ENCODE data around the gene LEFTY1. TPM values are rescaled to one million over a fixed set of nuclear protein-coding genes. Genes with fewer than 3 reads are reported as not detected.

The LEFTY1 gene
- total RNA-seq, 1 donor from 2014 or later = not detected

DNA sequence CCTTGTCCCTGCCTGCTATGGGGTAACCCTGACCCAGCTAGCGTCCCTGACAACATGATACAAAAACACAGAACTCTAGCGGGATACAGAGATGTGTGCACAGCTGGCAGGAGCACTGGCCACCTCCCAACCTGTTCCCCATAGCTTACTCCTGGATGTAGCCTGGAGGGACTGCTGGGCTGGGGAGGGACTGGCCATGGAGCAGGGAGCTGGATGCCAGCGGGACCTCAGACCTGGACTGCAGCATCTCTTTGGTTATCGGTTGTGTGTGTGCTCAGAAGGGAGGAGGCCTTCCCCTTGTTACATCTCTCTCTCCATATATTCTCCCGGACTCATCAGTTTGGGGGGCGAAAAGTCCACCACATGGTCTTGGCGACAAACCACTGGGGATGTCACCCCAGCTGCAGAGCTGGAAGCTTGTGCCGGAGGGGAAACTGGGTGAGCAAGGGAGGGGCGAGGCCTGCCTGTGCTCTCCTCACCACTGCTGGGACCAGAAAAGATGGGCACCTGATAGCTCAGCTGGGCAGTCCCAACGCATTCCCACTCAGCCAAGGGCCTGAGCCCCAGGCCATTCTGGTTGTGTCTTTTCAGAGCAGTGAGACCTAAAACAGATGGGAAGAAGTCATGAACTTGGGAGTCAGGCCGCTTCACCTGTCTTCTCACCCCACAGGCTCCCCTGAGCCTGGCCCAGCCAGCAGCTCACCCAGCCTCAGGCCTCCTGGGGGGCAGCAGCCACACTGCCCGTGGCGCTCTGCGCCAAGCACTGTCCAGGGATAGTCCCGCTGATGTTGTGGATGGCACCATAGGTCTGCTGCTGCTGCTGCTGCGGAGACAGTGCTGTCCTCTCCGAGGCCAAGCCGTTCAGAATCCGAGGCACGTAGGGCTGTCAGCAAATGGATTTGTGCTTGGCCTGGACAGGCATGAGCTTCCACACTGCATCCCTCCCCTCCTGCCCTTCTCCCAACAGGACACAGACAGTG lies 42.3 kb downstream of the LEFTY1 start:
- Mint-ChIP-seq H3K9me3 (no peaks in the 10 kb centered on the region), H3K4me1 (peaks cover 53% of the 10 kb centered on the region), H3K36me3 (ENCODE audit: low read depth) (peaks cover 25% of the 10 kb centered on the region), H3K27ac (peak overlapping the region; percentile 71), H3K27me3 (no peaks in the 10 kb centered on the region), H3K4me3 (peak overlapping the region; percentile 11)
- ATAC-seq (ENCODE audit: low read depth) (no peak), DNase-seq (no peak)
- intact Hi-C loops (cut with micrococcal nuclease) = loop anchor here (5.0 kb wide), 3 partner anchors 34 to 294 kb away; partner anchors contain the start of gene EPHX1
- TF ChIP-seq, protein P1, sequence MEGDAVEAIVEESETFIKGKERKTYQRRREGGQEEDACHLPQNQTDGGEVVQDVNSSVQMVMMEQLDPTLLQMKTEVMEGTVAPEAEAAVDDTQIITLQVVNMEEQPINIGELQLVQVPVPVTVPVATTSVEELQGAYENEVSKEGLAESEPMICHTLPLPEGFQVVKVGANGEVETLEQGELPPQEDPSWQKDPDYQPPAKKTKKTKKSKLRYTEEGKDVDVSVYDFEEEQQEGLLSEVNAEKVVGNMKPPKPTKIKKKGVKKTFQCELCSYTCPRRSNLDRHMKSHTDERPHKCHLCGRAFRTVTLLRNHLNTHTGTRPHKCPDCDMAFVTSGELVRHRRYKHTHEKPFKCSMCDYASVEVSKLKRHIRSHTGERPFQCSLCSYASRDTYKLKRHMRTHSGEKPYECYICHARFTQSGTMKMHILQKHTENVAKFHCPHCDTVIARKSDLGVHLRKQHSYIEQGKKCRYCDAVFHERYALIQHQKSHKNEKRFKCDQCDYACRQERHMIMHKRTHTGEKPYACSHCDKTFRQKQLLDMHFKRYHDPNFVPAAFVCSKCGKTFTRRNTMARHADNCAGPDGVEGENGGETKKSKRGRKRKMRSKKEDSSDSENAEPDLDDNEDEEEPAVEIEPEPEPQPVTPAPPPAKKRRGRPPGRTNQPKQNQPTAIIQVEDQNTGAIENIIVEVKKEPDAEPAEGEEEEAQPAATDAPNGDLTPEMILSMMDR (IDR thresholded peaks at IDR 0.05) = no peak
- ChIA-PET POLR2A (interaction anchor here (0.6 to 3.9 kb wide), 4 partner anchors 35 to 69 kb away, joined by 4 to 37 read pairs (median 6); partner anchors contain the start of genes SRP9 and TMEM63A), CTCF (interaction anchor here (1.4 kb wide), 1 partner anchor 192 kb away, joined by 3 read pairs; no protein-coding TSS in a partner anchor)

- CTCF ChIA-PET = interaction anchor here (1.4 kb wide), 1 partner anchor 191 kb away, joined by 3 read pairs; no protein-coding TSS in a partner anchor
- ATAC-seq (ENCODE audit: low read depth) (no peak), DNase-seq (no peak)
- Mint-ChIP-seq H3K4me3 (no peak overlapping the region), H3K4me1 (peaks cover 47% of the 10 kb centered on the region), H3K27ac (peak overlapping the region; percentile 56), H3K36me3 (ENCODE audit: low read depth) (peaks cover 19% of the 10 kb centered on the region), H3K27me3 (no peaks in the 10 kb centered on the region), H3K9me3 (no peaks in the 10 kb centered on the region)
- TF ChIP-seq, protein P1 (IDR thresholded peaks at IDR 0.05) = no peak
- intact Hi-C loops (cut with micrococcal nuclease) = loop anchor here (2.0 to 5.0 kb wide), 4 partner anchors 33 to 365 kb away; partner anchors contain the start of gene EPHX1
- POLR2A ChIA-PET = interaction anchor here (1.7 to 2.1 kb wide), 2 partner anchors 37 to 68 kb away, joined by 6 read pairs; partner anchors contain the start of genes SRP9 and TMEM63A
Measured at GRCh38 chr1:225845571-225846259, 43.2 kb downstream of the LEFTY1 start.

DNA sequence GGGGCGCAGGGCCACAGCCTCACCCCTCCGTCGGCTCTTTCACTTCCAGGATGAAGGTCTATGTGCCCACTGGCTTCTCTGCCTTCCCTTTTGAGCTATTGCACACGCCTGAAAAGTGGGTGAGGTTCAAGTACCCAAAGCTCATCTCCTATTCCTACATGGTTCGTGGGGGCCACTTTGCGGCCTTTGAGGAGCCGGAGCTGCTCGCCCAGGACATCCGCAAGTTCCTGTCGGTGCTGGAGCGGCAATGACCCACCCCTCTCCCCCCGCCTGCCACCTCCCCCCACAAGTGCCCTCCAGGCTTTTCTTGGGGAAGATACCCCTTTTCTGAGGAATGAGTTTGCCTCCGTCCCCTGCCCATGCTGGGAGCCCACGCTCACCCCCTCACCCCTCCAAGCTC lies 43.8 kb downstream of the LEFTY1 start:
- peaks cover 41% of the 10 kb centered on the region for H3K4me1 Mint-ChIP-seq
- ChIA-PET POLR2A (interaction anchor here (2.1 kb wide), 1 partner anchor 37 kb away, joined by 6 read pairs; the partner anchor contains the start of gene TMEM63A), CTCF (interaction anchor here (1.4 kb wide), 1 partner anchor 190 kb away, joined by 3 read pairs; no protein-coding TSS in a partner anchor)
- TF ChIP-seq, protein P1 (IDR thresholded peaks at IDR 0.05) = no peak
- no peak overlapping the region for H3K27ac Mint-ChIP-seq
- intact Hi-C loops (cut with micrococcal nuclease) = loop anchor here (2.0 to 5.0 kb wide), 4 partner anchors 33 to 364 kb away; partner anchors contain the start of gene EPHX1
- H3K36me3 Mint-ChIP-seq (ENCODE audit: low read depth) = peaks cover 19% of the 10 kb centered on the region
- H3K9me3 Mint-ChIP-seq = no peaks in the 10 kb centered on the region
- ATAC-seq (ENCODE audit: low read depth) (no peak), DNase-seq (no peak)
- no peak overlapping the region for H3K4me3 Mint-ChIP-seq
- H3K27me3 Mint-ChIP-seq = no peaks in the 10 kb centered on the region

- CTCF ChIA-PET = no interaction called here
- Mint-ChIP-seq H3K36me3 (ENCODE audit: low read depth) (peaks cover 17% of the 10 kb centered on the region), H3K27me3 (no peaks in the 10 kb centered on the region), H3K4me3 (no peak overlapping the region), H3K27ac (peak overlapping the region; percentile 50), H3K9me3 (no peaks in the 10 kb centered on the region), H3K4me1 (peaks cover 35% of the 10 kb centered on the region)
- TF ChIP-seq, protein P1 (IDR thresholded peaks at IDR 0.05) = no peak
- POLR2A ChIA-PET = interaction anchor here (2.1 kb wide), 1 partner anchor 38 kb away, joined by 6 read pairs; the partner anchor contains the start of gene TMEM63A
- intact Hi-C loops (cut with micrococcal nuclease) = loop anchor here (2.0 to 5.0 kb wide), 4 partner anchors 32 to 364 kb away; partner anchors contain the start of gene EPHX1
- no peak for DNase-seq
- no peak for ATAC-seq (ENCODE audit: low read depth)
Measured at GRCh38 chr1:225844236-225845061, 44.5 kb downstream of the LEFTY1 start.

Data from activated B cell treated with CpG ODN at 0.5 μM for 24 hours (primary cell).